Measurements from ENCODE around the gene COCH. TPM values are rescaled to one million over a fixed set of nuclear protein-coding genes. Genes with fewer than 3 reads are reported as not detected.
"Not testable (repeated sequence)": the region's sequence is repeated elsewhere in the genome, so short reads cannot be mapped to it uniquely, and the experiment has no call there.

Gene COCH
- total and polyA plus RNA-seq, 2 experiments from 2014 or later: 12.9 to 20.6 TPM

GRCh38 chr14:30896435-30896834, 22.1 kb downstream of the COCH start (continued):
- TF ChIP-seq, protein P1, sequence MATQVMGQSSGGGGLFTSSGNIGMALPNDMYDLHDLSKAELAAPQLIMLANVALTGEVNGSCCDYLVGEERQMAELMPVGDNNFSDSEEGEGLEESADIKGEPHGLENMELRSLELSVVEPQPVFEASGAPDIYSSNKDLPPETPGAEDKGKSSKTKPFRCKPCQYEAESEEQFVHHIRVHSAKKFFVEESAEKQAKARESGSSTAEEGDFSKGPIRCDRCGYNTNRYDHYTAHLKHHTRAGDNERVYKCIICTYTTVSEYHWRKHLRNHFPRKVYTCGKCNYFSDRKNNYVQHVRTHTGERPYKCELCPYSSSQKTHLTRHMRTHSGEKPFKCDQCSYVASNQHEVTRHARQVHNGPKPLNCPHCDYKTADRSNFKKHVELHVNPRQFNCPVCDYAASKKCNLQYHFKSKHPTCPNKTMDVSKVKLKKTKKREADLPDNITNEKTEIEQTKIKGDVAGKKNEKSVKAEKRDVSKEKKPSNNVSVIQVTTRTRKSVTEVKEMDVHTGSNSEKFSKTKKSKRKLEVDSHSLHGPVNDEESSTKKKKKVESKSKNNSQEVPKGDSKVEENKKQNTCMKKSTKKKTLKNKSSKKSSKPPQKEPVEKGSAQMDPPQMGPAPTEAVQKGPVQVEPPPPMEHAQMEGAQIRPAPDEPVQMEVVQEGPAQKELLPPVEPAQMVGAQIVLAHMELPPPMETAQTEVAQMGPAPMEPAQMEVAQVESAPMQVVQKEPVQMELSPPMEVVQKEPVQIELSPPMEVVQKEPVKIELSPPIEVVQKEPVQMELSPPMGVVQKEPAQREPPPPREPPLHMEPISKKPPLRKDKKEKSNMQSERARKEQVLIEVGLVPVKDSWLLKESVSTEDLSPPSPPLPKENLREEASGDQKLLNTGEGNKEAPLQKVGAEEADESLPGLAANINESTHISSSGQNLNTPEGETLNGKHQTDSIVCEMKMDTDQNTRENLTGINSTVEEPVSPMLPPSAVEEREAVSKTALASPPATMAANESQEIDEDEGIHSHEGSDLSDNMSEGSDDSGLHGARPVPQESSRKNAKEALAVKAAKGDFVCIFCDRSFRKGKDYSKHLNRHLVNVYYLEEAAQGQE (IDR thresholded peaks at IDR 0.05; ENCODE audit: unreplicated experiment): no peak
- TF ChIP-seq, protein P2, sequence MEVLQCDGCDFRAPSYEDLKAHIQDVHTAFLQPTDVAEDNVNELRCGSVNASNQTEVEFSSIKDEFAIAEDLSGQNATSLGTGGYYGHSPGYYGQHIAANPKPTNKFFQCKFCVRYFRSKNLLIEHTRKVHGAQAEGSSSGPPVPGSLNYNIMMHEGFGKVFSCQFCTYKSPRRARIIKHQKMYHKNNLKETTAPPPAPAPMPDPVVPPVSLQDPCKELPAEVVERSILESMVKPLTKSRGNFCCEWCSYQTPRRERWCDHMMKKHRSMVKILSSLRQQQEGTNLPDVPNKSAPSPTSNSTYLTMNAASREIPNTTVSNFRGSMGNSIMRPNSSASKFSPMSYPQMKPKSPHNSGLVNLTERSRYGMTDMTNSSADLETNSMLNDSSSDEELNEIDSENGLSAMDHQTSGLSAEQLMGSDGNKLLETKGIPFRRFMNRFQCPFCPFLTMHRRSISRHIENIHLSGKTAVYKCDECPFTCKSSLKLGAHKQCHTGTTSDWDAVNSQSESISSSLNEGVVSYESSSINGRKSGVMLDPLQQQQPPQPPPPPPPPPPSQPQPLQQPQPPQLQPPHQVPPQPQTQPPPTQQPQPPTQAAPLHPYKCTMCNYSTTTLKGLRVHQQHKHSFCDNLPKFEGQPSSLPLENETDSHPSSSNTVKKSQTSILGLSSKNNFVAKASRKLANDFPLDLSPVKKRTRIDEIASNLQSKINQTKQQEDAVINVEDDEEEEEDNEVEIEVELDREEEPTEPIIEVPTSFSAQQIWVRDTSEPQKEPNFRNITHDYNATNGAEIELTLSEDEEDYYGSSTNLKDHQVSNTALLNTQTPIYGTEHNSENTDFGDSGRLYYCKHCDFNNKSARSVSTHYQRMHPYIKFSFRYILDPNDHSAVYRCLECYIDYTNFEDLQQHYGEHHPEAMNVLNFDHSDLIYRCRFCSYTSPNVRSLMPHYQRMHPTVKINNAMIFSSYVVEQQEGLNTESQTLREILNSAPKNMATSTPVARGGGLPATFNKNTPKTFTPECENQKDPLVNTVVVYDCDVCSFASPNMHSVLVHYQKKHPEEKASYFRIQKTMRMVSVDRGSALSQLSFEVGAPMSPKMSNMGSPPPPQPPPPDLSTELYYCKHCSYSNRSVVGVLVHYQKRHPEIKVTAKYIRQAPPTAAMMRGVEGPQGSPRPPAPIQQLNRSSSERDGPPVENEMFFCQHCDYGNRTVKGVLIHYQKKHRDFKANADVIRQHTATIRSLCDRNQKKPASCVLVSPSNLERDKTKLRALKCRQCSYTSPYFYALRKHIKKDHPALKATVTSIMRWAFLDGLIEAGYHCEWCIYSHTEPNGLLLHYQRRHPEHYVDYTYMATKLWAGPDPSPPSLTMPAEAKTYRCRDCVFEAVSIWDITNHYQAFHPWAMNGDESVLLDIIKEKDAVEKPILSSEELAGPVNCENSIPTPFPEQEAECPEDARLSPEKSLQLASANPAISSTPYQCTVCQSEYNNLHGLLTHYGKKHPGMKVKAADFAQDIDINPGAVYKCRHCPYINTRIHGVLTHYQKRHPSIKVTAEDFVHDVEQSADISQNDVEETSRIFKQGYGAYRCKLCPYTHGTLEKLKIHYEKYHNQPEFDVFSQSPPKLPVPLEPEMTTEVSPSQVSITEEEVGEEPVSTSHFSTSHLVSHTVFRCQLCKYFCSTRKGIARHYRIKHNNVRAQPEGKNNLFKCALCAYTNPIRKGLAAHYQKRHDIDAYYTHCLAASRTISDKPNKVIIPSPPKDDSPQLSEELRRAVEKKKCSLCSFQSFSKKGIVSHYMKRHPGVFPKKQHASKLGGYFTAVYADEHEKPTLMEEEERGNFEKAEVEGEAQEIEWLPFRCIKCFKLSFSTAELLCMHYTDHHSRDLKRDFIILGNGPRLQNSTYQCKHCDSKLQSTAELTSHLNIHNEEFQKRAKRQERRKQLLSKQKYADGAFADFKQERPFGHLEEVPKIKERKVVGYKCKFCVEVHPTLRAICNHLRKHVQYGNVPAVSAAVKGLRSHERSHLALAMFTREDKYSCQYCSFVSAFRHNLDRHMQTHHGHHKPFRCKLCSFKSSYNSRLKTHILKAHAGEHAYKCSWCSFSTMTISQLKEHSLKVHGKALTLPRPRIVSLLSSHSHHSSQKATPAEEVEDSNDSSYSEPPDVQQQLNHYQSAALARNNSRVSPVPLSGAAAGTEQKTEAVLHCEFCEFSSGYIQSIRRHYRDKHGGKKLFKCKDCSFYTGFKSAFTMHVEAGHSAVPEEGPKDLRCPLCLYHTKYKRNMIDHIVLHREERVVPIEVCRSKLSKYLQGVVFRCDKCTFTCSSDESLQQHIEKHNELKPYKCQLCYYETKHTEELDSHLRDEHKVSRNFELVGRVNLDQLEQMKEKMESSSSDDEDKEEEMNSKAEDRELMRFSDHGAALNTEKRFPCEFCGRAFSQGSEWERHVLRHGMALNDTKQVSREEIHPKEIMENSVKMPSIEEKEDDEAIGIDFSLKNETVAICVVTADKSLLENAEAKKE (CRISPR knock-in tag; IDR thresholded peaks at IDR 0.05): no peak
- TF ChIP-seq POLR2AphosphoS5 (IDR thresholded peaks at IDR 0.05; ENCODE audit: low read depth): no peak

DNA sequence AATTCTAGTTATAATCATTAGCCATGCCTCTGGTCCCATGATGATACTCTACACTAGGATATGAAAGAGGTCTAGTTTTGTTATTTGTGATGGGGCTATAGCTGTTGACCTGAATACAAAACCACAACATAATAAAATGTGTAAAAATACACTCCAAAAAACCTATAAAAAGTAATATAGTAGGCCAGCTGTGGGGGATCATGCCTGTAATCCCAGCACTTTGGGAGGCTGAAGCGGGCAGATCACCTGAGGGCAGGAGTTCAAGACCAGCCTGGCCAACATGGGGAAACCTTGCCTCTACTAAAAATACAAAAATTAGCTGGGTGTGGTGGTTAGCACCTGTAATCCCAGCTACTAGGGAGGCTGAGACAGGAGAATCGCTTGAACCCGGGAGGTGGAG, 22.8 kb downstream of the COCH start:
- not testable (repeated sequence) for H3K27ac Mint-ChIP-seq; H3K4me1 Mint-ChIP-seq; H3K4me3 Mint-ChIP-seq; H3K27me3 ChIP-seq (ENCODE audit: insufficient read depth); H3K27me3 Mint-ChIP-seq (ENCODE audit: insufficient read depth, low read depth, poor library complexity); H3K79me2 ChIP-seq (replicated peaks; ENCODE audit: insufficient read depth); H3K4me3 ChIP-seq; DNase-seq (ENCODE audit: low spot score); H2AFZ ChIP-seq; H3K27ac ChIP-seq (ENCODE audit: low read depth); ATAC-seq; H3K4me2 ChIP-seq; H3K9me2 ChIP-seq (ENCODE audit: insufficient read depth); H3K36me3 ChIP-seq (ENCODE audit: insufficient read depth); H4K20me1 ChIP-seq (replicated peaks; ENCODE audit: insufficient read depth); H3K4me1 ChIP-seq (ENCODE audit: insufficient read depth); H3F3A ChIP-seq (replicated peaks; ENCODE audit: low read depth); H3K9me3 Mint-ChIP-seq
- peaks cover 32% of the 10 kb centered on the region for H3K36me3 Mint-ChIP-seq (ENCODE audit: low read depth)

Data from GM23338 (cell line).